GM23248 (cell line): Measurements from ENCODE around the gene HERPUD1.

Source experiments
- EZH2 ChIP-seq: fragments of 200-600 bp; sonication (generic); IDR thresholded peaks from 2 replicates; pipeline ENCODE4 v1.6.1; 2018; ENCODE audit warnings: antibody characterized with exemption, mild to moderate bottlenecking; ENCODE audit not compliant: insufficient read depth, poor library complexity, severe bottlenecking
- EZH2phosphoT487 ChIP-seq: fragments of 200-600 bp; sonication (generic); IDR thresholded peaks from 2 replicates; pipeline ENCODE4 v1.6.1; 2018; ENCODE audit warnings: antibody characterized with exemption, moderate library complexity, mild to moderate bottlenecking, low read depth; ENCODE audit not compliant: insufficient read depth

- TF ChIP-seq EZH2 (no peak), EZH2phosphoT487 (no peak)
Measured at GRCh38 chr16:56892705-56893104, 39.2 kb upstream of the HERPUD1 start.
